NCI-H526 treated with DMSO at 0.1 percent for 48 hours (cell line): ENCODE measurements around the gene SNPH.

Source experiments
- DNase-seq: peaks from one replicate; lab custom pipeline; 2025; lab: John Stamatoyannopoulos, UW

The SNPH gene

DNA sequence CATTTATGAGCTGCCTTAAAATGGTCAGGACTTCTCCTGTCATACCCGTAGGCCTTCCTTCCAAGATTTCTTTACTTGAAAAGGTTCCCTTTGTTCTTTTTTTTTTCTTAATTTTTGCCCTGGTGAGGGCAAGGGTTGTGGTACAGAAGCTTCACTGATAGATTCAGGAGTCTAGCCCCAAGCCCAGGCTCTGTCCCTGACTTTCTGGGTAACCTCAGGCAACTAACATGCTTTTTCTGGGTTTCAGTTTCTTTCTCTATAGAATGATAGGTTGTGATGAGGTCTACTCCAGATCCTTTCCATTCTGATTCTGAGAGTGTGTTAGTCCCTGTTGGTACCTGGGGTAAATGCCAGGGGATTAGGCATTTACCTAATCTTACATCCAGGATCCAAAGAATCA lies 21.2 kb downstream of the SNPH start:
- no peak for DNase-seq

- DNase-seq: no peak
Measured at GRCh38 chr20:1287787-1288569, 21.9 kb downstream of the SNPH start.

GRCh38 chr20:1291191-1291741 lies 25.2 kb downstream of the SNPH start:
- DNase-seq: no peak

DNA sequence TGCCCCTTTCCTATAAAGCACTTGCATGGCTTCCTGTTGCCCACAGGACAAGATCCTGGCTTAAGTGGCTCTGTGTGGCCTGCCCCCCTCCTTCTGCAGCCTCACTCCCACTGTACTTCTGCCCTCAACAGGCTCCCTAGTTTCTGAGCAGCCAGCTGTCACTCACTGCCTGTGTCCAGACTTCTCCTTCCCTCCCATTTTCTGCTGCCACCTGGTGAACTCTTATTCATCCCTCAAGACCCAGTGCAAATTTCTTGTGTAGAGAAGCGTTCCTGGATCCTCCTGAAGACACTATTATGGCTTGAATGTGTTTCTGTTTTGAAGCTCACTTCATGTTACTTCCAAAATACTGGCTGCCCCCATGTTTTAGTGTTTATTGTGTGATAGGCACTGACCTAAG lies 26.5 kb downstream of the SNPH start:
- DNase-seq: no peak

DNA sequence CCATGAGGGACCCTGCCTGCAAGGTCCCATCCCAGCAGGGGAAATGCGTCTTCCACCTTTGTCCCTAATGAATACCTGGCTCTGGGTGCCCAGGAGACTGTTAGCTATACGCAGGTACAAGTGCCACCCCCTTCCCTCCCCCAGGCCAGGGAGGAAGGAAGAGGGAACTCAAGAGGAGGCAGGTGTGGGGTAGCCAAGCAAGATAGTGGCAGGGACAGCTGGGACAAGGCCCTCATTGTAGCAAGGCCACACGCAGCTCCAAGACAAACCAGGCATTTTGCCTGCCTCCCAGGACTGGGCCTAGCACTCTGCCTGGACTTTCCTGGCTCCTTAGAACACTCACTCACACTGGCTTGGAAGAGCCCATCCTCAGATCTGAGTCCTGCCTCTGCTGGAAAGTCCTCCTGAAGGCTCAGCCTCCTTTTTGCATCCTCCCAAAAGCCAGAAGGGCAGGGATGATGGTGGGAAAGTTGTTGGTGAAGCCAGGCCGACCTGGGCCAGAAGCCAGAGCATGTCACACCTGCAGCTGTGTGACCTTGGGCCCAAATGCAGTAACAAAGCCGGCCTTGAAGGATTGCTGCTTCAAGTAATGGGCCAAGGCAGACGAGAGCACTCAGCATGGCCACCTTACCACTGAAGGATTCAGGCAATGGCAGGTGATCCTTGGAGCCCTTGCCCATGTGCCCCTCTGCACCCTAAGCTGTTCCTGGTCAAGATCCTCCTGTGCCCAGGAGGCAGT lies 27.7 kb downstream of the SNPH start:
- no peak for DNase-seq

DNA sequence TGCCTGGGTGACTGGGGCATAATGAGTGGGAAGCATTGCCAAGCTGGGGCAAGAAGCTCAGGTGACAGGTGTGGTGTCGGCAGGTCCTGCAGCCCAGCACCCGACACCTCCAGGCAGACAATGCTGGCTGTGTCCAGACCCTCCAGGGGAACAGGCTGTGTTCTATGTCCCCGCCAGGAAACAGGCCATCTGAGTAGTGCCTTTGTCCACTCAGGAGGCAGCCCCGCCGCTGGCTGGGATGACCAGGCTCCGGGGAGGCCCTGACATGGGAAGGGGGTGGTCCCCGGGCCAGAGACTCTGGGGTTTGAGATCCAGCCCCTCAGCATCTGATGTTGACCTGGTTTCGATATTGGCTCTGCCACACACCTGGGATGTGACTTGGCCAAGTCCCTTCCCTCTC lies 28.4 kb downstream of the SNPH start:
- no peak for DNase-seq

DNA sequence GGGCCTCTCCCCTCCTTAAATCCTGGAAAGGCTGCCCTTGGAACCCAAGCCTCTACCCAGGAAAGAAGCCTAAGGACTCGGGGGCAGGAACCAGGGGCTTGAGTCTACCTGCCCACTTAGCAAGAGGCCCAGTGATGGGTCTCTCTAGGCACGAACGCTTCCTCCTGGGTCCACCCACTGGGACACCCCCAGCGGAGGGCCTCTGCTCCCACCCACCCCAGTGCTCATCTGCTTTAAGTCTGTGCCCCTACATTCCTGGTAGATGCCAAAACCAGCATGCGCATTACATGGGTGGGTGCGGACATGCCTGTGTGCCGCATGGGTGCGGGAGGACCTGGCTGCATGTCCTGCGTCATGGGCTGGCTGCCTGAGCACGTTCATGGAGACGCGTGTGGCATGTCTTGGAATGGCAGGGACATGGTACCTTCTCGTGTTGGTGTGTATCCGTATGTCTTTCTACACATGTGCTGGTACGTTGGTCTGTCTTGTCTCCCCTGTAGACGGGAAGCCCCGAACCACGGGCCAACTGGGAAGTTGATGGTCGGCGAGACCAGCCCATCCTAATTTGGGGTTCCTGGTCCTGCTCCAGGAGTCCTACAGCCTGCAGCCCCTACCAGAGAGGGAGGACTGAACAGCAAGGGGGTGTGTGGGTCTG lies 29.3 kb downstream of the SNPH start:
- DNase-seq: no peak

GRCh38 chr20:1296117-1296610 lies 30.1 kb downstream of the SNPH start:
- DNase-seq: no peak

DNA sequence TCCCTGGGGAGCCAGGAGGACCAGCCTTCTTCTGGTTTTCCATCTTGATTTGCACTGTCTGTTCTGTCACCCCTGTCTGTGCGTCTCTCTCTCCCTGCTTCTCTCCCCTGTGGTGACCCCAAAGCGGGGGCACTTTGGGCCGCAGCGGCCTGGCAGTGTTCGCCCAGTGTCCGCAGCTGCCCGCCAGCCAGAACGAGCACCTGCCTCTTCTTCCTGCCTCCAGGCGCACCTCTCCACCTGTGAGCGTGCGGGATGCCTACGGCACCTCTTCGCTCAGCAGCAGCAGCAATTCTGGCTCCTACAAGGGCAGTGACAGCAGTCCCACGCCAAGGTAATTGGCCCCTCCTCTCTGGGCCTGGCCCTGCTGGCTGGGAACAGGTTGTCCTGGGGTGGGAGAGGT lies 30.8 kb downstream of the SNPH start:
- no peak for DNase-seq

GRCh38 chr20:1297486-1297885 lies 31.4 kb downstream of the SNPH start:
- no peak for DNase-seq

- no peak for DNase-seq
Measured at GRCh38 chr20:1298166-1298565, 32.1 kb downstream of the SNPH start.

- no peak for DNase-seq
Measured at GRCh38 chr20:1298888-1299511, 32.9 kb downstream of the SNPH start.

GRCh38 chr20:1299522-1299921 lies 33.4 kb downstream of the SNPH start:
- DNase-seq: no peak

GRCh38 chr20:1300083-1300840 lies 34.2 kb downstream of the SNPH start:
- DNase-seq: no peak

GRCh38 chr20:1301031-1301529 lies 35.0 kb downstream of the SNPH start:
- no peak for DNase-seq

- DNase-seq: no peak
Measured at GRCh38 chr20:1302685-1303541, 36.8 kb downstream of the SNPH start.

- no peak for DNase-seq
Measured at GRCh38 chr20:1304710-1305515, 38.8 kb downstream of the SNPH start.

- no peak for DNase-seq
Measured at GRCh38 chr20:1305712-1306111, 39.6 kb downstream of the SNPH start.
